Caco-2 (cell line): ENCODE measurements around the gene ZNF576. TPM values are rescaled to one million over a fixed set of nuclear protein-coding genes. Genes with fewer than 3 reads are reported as not detected.

Experiments used
- BruUV-seq: library from RNA; stranded (reverse); fragments of 400-500 nt; replicated peaks from 2 replicates; lab custom pipeline; 2021; lab: Mats Ljungman, UMichigan
- CTCF ChIA-PET: fragments of 300-600 bp; sonication (Branson Sonifier 250); formaldehyde crosslinking; loops from one replicate; lab custom pipeline; 2022; ENCODE audit warnings: antibody characterized with exemption; lab: Charles Lee
- POLR2A ChIA-PET: fragments of 300-600 bp; sonication (Branson Sonifier 250); formaldehyde crosslinking; loops from one replicate; lab custom pipeline; 2022; ENCODE audit warnings: antibody characterized with exemption; lab: Charles Lee
- DNase-seq, 2 experiments: peaks; one replicate each; pipeline versions ENCODE4 v3.0.0 to v3.0.0-alpha.2; 2020 to 2022
- H3K27me3 ChIP-seq: replicated peaks from 2 replicates; pipeline ENCODE4 v1.6.0; 2011; ENCODE audit warnings: low read length; ENCODE audit not compliant: control insufficient read depth, insufficient read depth
- H3K36me3 ChIP-seq: 2 replicates; pipeline ENCODE4 v1.5.1; 2011; ENCODE audit warnings: low read length; ENCODE audit not compliant: control insufficient read depth, insufficient read depth
- H3K4me1 ChIP-seq: fragments of 250-450 bp; sonication (Bioruptor Pico); 2 replicates; pipeline ENCODE4 v1.5.1; 2020; ENCODE audit warnings: mild to moderate bottlenecking
- H3K4me3 ChIP-seq: 2 replicates; pipeline ENCODE4 v1.5.1; 2011; ENCODE audit warnings: low read depth, mild to moderate bottlenecking, control low read depth, low read length
- H3K9me3 ChIP-seq: fragments of 250-450 bp; sonication (Bioruptor Pico); 2 replicates; pipeline ENCODE4 v1.5.1; 2020; ENCODE audit warnings: mild to moderate bottlenecking, moderate library complexity
- H3K27ac Mint-ChIP-seq: one replicate; pipeline ENCODE4 v1.8.0; 2022; ENCODE audit warnings: mixed read lengths; ENCODE audit not compliant: unreplicated experiment
- H3K27me3 Mint-ChIP-seq: one replicate; pipeline ENCODE4 v1.8.0; 2022; ENCODE audit warnings: mixed read lengths; ENCODE audit not compliant: insufficient read depth, unreplicated experiment
- H3K36me3 Mint-ChIP-seq: one replicate; pipeline ENCODE4 v1.8.0; 2022; ENCODE audit warnings: mild to moderate bottlenecking, mixed read lengths; ENCODE audit not compliant: insufficient read depth, unreplicated experiment
- H3K4me1 Mint-ChIP-seq: one replicate; pipeline ENCODE4 v1.8.0; 2022; ENCODE audit warnings: low read depth, mixed read lengths; ENCODE audit not compliant: unreplicated experiment
- H3K4me3 Mint-ChIP-seq: one replicate; pipeline ENCODE4 v1.8.0; 2022; ENCODE audit warnings: mild to moderate bottlenecking, moderate library complexity, mixed read lengths; ENCODE audit not compliant: unreplicated experiment
- H3K9me3 Mint-ChIP-seq: one replicate; pipeline ENCODE4 v1.8.0; 2022; ENCODE audit warnings: mixed read lengths; ENCODE audit not compliant: unreplicated experiment
- CTCF ChIP-seq, 2 experiments: fragments of 200-600 bp in 1 of 2; IDR thresholded peaks; 1 replicate in 1 of 2; 2 replicates in 1 of 2; pipeline versions ENCODE4 v1.5.1 to v1.8.0; 2011 to 2022; ENCODE audit warnings: antibody characterized with exemption in 1 of 2, control low read depth in 1 of 2, inconsistent platforms in 1 of 2, low read depth in 1 of 2, low read length in 1 of 2, mild to moderate bottlenecking in 1 of 2, moderate library complexity in 1 of 2; ENCODE audit not compliant: insufficient read depth in 1 of 2, severe bottlenecking in 1 of 2, unreplicated experiment in 1 of 2
- intact Hi-C: fragments of 100-400 bp; cut with micrococcal nuclease; formaldehyde crosslinking; loops from one replicate; pipeline ENCODE4 v1.10.0; 2022; ENCODE audit not compliant: unreplicated experiment
- total RNA-seq: library from RNA; stranded (reverse); gene quantifications from 2 replicates; pipeline ENCODE4 v1.2.3, GENCODE V29; 2022

Gene ZNF576
- total RNA-seq, 1 experiment from 2014 or later: 13.2 TPM

GRCh38 chr19:43642531-43642930 is 46.1 kb downstream of the ZNF576 start:
- Mint-ChIP-seq H3K4me1 (peaks cover 9% of the 10 kb centered on the region), H3K4me3 (no peak overlapping the region), H3K36me3 (peaks cover 6% of the 10 kb centered on the region), H3K27ac (no peak overlapping the region), H3K27me3 (peaks cover 18% of the 10 kb centered on the region), H3K9me3 (peaks cover 7% of the 10 kb centered on the region)
- no TSS peak for BruUV-seq
- no peaks in the 10 kb centered on the region for H3K9me3 ChIP-seq
- intact Hi-C loops: no loop called here
- H3K4me3 ChIP-seq: no peak overlapping the region
- no peak for DNase-seq
- CTCF ChIA-PET: no interaction called here
- H3K4me1 ChIP-seq: 0 out of 2 replicates have a peak, but pooled peaks cover 6% of the 10 kb centered on the region
- TF ChIP-seq CTCF (IDR thresholded peaks at IDR 0.05; ENCODE audit: insufficient read depth in 1 of 2, low read depth in 1 of 2, low read length in 1 of 2, severe bottlenecking in 1 of 2, unreplicated experiment in 1 of 2): no peak
- POLR2A ChIA-PET: no interaction called here
- H3K36me3 ChIP-seq: no peaks in the 10 kb centered on the region
- H3K27me3 ChIP-seq: no peaks in the 10 kb centered on the region

- ChIA-PET CTCF (no interaction called here), POLR2A (no interaction called here)
- peaks cover 18% of the 10 kb centered on the region for H3K27me3 Mint-ChIP-seq
- no TSS peak for BruUV-seq
- no peak overlapping the region for H3K27ac Mint-ChIP-seq
- H3K4me3 Mint-ChIP-seq: no peak overlapping the region
- H3K9me3 ChIP-seq: no peaks in the 10 kb centered on the region
- intact Hi-C loops: no loop called here
- no peak for DNase-seq
- H3K4me1 ChIP-seq: 0 out of 2 replicates have a peak, but pooled peaks cover 6% of the 10 kb centered on the region
- peaks cover 9% of the 10 kb centered on the region for H3K4me1 Mint-ChIP-seq
- H3K27me3 ChIP-seq: no peaks in the 10 kb centered on the region
- no peak for TF ChIP-seq CTCF (IDR thresholded peaks at IDR 0.05; ENCODE audit: insufficient read depth in 1 of 2, low read depth in 1 of 2, low read length in 1 of 2, severe bottlenecking in 1 of 2, unreplicated experiment in 1 of 2)
- H3K9me3 Mint-ChIP-seq: peaks cover 7% of the 10 kb centered on the region
- no peaks in the 10 kb centered on the region for H3K36me3 ChIP-seq
- H3K36me3 Mint-ChIP-seq: peaks cover 6% of the 10 kb centered on the region
- H3K4me3 ChIP-seq: no peak overlapping the region
These were observed 46.9 kb downstream of the ZNF576 start for GRCh38 chr19:43643326-43643725.

GRCh38 chr19:43644181-43644580 is 47.8 kb downstream of the ZNF576 start:
- Histone ChIP-seq H3K9me3 (no peaks in the 10 kb centered on the region), H3K27me3 (no peaks in the 10 kb centered on the region), H3K4me1 (0 out of 2 replicates have a peak, but pooled peaks cover 6% of the 10 kb centered on the region), H3K36me3 (no peaks in the 10 kb centered on the region), H3K4me3 (no peak overlapping the region)
- peaks cover 6% of the 10 kb centered on the region for H3K36me3 Mint-ChIP-seq
- BruUV-seq: no TSS peak
- no peak for TF ChIP-seq CTCF (IDR thresholded peaks at IDR 0.05; ENCODE audit: insufficient read depth in 1 of 2, low read depth in 1 of 2, low read length in 1 of 2, severe bottlenecking in 1 of 2, unreplicated experiment in 1 of 2)
- peaks cover 7% of the 10 kb centered on the region for H3K9me3 Mint-ChIP-seq
- peaks cover 12% of the 10 kb centered on the region for H3K27me3 Mint-ChIP-seq
- CTCF ChIA-PET: interaction anchor here (0.7 kb wide), 1 partner anchor 36 kb away, joined by 4 read pairs; no protein-coding TSS in a partner anchor
- intact Hi-C loops: no loop called here
- H3K27ac Mint-ChIP-seq: no peak overlapping the region
- H3K4me1 Mint-ChIP-seq: peaks cover 2% of the 10 kb centered on the region
- no peak for DNase-seq
- H3K4me3 Mint-ChIP-seq: no peak overlapping the region
- POLR2A ChIA-PET: no interaction called here
